Fibroblast of the conjunctiva (primary cell): ENCODE measurements around the gene FBXW7.
A peak's percentile ranks its signal among the peaks of the same experiment; 100 is the strongest.
"Not testable (repeated sequence)": the region's sequence is repeated elsewhere in the genome, so short reads cannot be mapped to it uniquely, and the experiment has no call there.

Experiments used
- DNase-seq: peaks from one replicate; pipeline ENCODE4 v3.0.0-alpha.2; 2010; ENCODE audit warnings: low read depth

The FBXW7 gene, protein sequence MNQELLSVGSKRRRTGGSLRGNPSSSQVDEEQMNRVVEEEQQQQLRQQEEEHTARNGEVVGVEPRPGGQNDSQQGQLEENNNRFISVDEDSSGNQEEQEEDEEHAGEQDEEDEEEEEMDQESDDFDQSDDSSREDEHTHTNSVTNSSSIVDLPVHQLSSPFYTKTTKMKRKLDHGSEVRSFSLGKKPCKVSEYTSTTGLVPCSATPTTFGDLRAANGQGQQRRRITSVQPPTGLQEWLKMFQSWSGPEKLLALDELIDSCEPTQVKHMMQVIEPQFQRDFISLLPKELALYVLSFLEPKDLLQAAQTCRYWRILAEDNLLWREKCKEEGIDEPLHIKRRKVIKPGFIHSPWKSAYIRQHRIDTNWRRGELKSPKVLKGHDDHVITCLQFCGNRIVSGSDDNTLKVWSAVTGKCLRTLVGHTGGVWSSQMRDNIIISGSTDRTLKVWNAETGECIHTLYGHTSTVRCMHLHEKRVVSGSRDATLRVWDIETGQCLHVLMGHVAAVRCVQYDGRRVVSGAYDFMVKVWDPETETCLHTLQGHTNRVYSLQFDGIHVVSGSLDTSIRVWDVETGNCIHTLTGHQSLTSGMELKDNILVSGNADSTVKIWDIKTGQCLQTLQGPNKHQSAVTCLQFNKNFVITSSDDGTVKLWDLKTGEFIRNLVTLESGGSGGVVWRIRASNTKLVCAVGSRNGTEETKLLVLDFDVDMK

DNA sequence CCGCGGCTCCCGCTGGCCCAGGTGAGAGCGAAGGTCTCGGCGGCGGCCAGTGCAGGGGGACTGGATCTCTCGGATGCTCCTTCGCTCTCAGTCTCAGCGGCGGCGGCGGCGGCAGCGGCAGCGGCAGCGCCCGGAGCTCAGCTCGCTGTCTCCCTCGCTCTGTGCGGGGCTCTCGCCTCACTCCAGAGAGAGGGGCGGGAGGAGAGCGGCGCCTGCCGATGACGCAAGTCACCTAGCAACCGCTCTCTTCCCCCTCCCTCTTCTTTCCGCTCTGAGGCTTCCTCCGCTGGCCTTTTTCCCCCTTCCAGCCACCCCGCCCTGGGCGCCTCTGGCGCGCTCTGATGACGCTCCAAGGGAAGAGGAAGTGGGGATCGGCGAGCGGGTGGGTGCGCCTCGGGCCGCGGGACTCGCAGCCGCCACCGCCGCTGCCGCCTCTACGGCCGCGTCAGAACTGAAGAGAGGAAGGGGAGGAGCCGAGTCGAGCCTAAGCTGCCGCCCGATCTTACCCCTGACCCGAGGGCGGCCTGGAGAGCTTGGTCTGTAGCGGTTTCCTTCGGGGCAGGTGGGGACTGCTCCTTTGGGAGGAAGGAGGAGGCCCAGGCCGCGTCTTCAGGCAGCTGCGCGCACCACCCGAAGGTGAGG, at the start of gene FBXW7:
FBXW7 (minus strand) TSS at position 190 of the 642 bp plus-strand sequence. CDS start 124,289 bp downstream, outside the sequence.
- DNase-seq: peak; percentile 94

DNA sequence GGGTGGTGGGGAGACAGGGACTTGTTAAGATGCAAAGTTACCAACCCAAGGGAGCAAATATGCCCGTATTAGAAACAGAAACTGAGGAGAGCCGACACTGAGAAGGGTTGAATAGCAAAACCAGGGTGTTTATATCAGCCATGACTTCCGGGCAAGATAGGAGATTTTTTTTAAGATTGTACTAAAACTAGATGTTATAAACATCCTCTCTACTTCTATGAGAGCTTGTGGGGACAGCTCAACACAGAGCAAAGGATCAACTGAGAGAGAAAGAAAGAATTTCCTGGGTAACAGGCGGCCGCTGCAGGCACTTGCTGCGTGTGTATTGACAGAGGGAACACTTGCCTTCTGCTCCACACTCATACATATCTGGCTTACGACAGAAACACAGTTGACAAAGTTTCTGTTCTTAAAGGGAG, 49.1 kb upstream of the FBXW7 start:
- DNase-seq: no peak

DNA sequence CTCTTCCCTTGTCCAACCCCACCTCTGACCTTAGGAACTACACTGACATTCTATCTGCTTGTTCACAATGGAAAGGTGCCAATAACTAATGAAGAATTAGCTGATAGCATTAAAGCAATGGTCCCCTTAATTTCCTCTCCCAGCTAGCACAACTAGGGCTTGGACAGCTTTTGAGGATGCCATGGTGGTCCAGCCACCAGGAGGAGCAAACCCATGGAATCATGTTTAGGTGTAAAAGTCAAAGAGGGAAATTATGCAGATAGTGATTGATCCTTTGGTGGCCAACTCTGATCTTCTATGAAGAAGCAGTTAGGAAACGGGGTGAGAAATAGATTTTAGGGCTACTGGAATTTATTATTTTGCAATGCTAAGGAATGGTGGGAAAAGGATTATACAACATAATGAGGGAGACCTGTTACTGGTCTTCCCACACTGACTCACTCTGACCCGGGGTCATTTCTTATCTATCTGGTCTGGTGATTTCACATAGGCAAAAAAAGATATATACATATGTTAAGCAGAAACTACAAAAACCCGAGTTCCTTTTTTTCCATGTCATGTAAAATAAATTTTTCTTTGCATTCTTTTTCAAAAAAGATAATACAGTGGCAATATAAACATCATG, 45.8 kb upstream of the FBXW7 start:
- no peak for DNase-seq

DNA sequence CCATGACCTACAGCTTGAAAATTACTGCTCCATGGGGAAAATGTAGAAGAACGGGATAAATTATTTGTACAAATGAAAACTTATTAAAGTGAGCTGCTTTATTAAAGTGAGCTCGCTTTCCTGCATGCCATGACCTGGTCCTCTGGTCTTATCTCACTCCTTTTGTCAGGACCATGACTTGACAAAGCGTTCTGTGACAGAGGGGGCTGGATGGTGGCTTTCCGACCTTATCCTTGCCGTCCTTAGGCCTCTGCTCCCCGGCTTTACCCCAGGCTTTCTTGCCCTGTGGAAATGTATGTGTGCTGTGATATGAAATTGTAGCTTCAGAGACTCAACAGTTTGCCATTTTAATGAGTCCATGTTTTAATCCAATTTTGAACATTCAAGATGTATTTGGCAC, 44.0 kb upstream of the FBXW7 start:
- DNase-seq: no peak

DNA sequence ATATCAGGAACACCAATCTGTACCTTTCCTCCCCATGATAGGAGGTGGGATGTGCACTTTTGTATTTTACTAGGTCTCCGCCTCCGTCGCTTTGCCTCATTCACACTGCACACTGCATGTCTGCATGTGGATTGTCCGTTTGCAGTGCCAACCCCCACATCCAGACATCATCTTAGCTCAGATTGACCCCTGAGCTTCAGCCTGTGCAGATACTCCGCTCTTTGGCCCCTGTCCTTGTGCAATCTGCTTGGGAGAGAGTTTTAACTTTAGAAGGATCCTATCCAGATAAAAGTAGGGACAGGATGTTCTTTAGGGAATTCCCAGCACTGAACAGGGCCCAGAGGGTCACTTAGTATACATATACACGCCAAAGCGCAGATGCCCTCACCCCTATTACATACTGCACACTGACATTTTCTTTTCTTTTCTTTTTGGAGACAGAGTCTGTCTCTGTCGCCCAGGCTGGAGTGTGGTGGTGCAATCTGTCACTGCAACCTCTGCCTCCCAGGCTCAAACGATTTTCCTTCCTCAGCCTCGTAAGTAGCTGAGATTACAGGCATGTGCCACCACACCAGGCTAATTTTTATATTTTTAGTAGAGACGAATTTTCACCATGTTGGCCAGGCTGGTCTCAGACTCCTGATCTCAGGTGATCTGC, 43.3 kb upstream of the FBXW7 start:
- no peak for DNase-seq

DNA sequence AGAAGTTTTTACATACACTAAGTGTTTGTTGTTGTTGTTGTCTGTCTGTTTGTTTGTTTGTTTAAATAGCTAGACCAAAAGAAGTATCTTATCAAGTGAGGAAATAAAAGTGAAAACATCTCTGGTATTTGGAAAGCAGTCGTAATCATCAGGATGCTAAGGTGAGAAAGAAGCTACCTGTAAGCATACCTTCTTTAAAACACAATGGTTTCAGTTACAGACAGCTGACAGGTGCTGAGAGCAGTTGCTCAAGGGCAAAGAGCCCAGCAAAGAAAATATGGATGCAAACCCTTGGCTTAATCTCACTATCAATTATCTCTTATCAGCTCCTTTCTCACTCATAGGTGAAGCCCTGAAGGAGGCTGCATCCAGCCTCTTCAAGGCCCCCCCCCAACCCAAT, 42.8 kb upstream of the FBXW7 start:
- no peak for DNase-seq

DNA sequence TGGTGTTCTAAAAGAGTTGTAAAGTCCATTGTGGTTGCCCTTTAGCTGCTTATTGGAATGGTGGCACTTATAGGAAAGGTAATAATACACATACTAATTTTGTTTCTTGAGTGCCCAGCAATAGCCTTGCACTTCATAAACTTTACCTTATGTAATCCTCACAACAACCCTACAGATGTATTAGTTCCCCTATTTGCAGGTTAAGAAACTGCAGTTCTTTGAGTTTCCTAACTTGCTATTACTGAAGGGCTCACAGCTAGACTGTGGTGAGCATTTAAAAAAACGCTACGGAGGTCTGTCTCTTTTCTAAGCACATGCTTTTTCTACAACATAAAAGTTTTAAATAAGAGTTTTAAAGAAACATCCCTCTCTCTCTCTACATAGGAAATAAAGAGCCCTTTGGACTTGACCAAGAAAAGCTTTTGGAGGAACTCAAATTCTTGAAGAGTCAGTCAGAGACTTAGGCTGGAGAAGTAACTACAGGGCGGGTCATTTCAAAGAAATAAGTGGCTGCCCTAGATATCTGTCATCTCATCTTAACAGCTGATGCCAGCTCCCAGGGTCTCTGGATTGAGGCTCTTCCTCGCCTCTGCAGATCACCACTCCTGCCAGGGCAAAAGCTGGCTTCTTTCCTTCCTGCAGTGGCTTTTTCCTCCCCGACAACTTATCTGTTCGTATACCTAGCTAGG, 42.0 kb upstream of the FBXW7 start:
- no peak for DNase-seq

DNA sequence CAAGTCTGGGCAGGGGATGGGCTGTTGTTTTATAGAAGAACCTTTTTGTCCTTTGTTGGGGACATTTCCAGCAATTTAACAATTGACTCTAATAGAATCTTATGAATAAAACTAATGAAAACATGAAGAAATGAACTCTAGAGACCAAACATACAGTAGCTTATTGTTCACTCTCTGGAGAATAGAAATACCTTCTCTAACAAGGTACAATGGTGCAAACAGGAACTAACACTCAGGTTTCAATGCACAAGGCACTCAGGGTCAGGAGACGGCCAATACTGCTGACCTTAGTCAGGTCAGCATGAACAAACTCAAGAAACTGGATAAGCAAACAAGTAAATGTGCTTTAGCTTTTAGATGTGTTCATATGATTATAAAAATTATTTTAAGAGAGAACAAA, 39.6 kb upstream of the FBXW7 start:
- no peak for DNase-seq

DNA sequence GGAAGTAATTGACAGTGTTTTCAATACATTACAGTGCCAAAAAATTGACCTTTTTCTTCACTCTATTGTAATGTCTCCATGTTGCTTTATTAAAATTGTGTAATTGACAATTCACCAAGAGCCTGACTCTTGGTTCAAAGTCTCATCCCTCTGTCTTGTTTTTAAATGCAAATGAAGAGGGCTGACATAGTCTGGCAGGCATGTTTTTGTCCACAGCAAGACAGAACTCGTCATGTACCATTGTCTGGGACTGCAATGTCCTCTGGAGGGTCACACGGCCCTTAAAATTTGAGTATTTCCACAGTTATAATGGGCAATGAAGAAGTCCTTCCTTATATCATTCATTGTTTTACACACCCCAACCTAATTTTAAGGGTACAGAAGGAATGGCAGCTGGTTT, 38.0 kb upstream of the FBXW7 start:
- DNase-seq: no peak

DNA sequence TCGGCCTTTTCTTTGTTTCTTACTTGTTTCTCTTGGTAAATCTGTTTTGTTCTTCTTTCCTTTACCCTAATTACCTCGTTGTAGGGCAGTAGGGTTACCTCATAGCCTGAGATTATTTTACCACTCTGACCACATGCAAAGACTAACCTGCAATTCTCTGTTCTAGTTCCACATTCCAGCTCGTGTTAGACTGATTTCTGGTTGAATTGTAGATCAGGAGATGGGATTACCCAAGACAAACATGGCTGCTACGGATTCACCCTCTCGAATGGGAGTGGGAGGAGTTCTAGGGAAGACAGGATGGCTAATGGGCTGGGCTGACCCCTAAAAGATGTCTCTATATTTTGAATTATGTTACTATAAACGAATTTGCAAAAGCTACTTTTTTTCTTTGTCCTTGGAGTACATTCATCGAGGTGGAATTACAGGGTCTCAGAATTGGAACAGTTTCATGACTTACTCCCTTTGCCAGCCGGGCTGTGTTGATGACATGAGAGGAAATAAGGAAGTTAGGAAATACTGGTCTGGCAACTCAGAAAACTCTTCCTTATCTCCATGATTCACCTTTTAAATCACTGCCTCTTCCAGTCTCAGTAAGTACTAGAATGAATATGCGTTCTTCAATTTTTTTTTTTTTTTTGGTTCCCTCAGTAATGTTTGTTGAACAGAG, 36.7 kb upstream of the FBXW7 start:
- DNase-seq: no peak

DNA sequence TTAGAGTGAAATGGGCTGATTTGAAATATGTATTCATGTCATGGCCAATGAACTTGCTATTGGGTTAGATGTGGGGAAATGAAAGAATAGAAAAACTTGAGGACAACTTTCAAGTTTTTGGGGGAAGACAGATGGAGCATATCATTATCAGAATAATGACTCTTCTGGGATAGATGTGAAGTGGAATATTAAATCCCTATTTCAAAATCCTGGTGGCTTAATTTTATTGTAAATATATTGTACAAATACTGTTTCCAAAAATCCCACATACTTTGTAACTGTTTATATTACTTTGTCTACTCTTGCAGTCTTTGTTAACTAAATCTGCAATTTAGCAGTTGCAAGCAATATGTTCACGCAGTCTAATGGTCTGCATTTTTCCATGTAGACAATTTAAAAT, 35.9 kb upstream of the FBXW7 start:
- no peak for DNase-seq

DNA sequence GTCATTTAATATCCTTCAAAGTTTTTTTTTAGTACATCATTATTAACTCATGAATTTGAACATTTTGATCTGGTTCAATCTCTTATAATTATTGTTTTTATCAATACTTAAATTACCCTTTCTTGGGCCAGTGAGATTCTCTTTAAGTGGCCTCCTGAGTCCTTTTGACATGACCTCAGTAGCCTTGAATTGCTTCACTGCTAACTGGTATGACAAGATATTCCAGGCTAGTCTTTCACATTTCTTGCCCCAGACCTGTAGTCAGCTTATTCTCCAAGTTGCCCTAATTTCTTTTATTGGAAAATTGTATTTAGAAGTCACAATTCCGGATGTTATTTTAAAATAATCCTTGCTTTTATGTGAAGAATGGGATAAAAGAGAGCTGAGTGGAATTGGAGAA, 35.4 kb upstream of the FBXW7 start:
- DNase-seq: no peak

DNA sequence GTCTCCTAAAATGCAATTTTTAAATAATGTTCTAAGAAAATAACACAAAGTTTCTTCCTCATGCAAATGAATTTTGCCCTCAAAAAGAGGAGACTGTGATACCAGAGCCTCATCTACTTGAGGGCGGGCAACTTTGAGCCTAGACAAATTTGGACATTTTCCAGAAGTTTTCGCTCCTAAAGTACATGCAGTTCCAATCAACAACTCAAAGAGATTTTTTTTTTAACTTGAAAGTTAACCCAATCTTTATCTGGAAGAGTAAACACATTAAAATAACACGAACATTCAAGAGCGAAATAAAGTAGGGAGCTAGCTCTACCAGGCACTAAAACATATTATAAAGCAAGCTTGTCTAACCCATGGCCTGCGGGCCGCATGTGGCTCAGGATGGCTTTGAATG, 29.4 kb upstream of the FBXW7 start:
- no peak for DNase-seq

DNA sequence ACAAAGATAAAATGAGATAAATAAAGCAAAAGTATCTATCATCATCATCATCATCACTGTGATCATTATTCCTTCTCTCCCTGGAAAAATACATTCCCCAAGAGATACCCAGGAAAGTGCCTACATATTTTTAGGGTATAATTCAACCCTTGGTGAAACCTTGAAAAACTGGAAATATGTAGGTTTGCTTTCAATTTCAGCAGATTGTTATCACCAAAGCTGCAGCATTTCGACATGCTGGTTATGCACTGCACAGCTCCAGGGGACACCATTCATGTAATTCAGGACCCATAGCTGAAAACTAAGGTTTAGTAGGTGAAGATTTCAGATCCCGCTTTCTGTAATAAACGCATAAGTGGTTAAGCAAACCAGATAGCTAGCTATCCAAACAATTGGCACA, 28.4 kb upstream of the FBXW7 start:
- DNase-seq: no peak

DNA sequence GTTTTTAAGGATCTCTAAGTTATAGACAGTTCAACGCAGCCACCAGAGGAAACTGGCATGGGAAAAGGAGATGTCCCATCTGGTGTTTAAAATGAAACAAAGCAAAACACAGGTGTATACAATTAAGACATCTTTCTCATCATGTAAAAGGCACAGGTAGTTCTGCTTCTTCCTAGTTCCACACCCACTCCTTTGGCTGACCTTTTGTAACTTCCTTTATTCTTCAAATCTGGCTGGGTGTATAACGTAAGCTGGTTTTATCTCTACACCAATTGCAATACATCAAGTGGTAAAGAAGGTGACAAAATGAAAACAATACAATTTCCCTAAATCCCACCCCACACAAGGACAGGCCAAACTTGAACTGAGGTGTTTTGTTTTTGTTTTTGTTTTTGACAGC, 27.3 kb upstream of the FBXW7 start:
- no peak for DNase-seq

DNA sequence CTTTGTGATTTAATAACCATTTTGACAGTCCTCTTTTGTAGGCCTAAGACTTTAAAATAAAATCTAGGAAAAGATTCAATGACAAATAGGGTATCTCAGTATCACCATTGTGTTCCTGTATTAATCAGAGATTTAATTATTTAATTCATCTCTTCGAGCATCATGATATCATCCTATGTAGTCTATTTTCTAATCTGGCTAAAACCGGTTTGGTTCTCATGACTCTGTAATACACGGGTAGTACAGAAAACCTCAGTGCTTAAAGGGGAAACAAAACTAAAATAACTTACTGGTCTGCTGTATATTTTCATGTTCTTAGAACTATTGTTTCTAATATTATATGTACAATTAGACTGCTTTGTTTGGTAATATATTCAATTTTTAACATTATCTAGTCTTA, 23.7 kb upstream of the FBXW7 start:
- DNase-seq: no peak

DNA sequence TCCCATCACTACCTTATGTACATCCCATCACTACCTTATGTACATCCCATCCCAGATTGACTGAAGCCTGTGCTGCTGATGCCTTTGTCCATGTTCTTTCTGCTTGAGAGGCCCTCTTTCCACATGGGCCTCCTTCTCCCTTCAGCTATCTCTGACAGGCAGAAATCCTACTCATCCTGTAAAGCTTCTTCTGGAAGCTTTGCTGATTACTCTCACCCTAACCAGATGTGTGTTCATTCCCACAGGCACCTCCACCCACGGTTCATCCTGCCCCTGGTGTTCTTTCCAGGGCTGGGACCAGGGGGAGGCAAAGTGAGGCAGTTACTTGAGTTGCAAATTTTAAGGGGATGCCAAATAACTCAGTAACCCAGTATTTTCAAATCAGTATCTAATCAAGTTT, 22.5 kb upstream of the FBXW7 start:
- no peak for DNase-seq

DNA sequence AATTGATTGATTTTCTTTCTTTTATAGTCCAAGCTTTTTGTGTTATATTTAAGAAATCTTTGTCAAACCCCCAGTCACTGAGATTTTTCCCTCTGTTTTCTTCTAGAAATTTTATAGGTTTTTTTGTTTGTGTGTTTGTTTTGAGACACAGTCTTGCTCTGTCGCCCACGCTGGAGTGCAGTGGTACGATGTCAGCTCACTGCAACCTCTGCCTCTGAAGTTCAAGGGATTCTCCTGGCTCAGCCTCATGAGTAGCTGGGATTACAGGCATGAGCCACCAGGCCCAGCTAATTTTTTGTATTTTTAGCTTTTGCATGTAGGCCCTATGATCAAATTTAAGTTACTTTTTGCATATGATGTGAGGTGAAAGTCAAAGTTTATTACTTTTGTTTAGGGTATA, 20.9 kb upstream of the FBXW7 start:
- DNase-seq: no peak

DNA sequence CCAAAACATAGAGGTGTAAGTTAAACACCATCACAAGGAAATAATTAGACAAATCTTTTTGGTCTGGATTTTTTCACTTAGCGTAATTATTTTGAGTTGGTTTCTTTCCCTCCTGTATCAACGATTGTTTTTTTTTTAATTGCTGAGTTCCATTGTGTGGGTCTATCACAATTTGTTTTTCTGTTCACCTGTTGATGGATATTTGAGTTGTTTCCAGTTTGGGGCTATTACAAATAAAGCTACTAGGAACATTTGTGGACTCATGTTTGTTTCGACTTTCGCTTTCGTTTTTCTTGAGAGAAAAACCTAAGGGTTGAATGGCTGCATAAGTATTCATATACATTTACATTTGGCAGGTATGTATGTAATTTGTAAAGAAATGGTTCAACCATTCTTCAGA, 20.4 kb upstream of the FBXW7 start:
- DNase-seq: no peak

DNA sequence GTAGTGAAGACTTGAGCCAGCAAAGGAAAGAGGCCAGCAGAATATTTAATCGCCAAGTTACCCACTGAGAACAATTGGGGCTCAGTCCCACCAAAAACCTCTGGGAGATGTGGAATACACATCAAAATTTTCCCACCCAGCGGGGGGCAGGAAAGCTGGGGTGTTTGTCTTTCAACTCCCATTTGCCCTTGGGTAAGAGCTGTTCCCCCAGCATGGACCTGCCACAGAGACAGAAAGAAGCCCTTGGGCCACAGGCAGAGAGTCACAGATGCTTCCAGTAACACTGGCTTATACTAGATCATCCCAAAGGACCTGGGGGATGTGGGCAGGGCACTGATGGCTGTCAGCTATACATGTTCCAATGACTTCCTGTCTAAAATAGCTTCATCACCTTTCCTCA, 18.9 kb upstream of the FBXW7 start:
- DNase-seq: no peak

DNA sequence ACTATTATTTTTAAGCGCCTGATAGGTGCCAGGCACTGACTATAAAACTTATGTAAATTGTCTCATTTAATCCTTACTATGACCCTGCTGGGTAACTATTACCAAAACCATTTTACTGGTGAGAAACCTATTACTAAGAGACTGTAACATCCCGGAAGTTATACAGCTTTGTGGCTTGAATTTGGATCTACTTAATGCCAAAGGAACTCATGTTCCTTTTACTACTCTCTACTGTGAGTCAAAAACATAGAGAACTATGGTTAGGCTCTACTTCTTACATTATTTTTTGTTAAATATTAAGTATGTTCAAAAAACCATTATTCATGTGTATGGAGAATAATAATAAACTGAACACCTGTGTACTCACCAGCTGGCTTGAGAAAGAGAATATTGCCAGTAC, 14.8 kb upstream of the FBXW7 start:
- DNase-seq: not testable (repeated sequence)
